Hepatocyte (in vitro differentiated cells): Measurements from ENCODE around the gene LRRC4C. TPM values are rescaled to one million over a fixed set of nuclear protein-coding genes. Genes with fewer than 3 reads are reported as not detected.

Experiments
- DNase-seq: peaks from one replicate; pipeline ENCODE4 v3.0.0-alpha.2; 2016; ENCODE audit warnings: low spot score
- H2AFZ ChIP-seq: fragments of 200-600 bp; sonication (generic); 2 replicates; pipeline ENCODE4 v1.6.0; 2016; ENCODE audit warnings: antibody characterized with exemption, mild to moderate bottlenecking
- H3K27ac ChIP-seq: fragments of 200-600 bp; sonication (generic); 2 replicates; pipeline ENCODE4 v1.5.1; 2016; ENCODE audit warnings: mild to moderate bottlenecking
- H3K27me3 ChIP-seq: fragments of 200-600 bp; sonication (generic); 2 replicates; pipeline ENCODE4 v1.6.1; 2016
- H3K36me3 ChIP-seq: fragments of 200-600 bp; sonication (generic); replicated peaks from 2 replicates; pipeline ENCODE4 v1.5.1; 2016; ENCODE audit warnings: low read depth; ENCODE audit not compliant: insufficient read depth
- H3K4me1 ChIP-seq: fragments of 200-600 bp; sonication (generic); 2 replicates; pipeline ENCODE4 v1.5.1; 2016; ENCODE audit warnings: mild to moderate bottlenecking, moderate library complexity; ENCODE audit not compliant: insufficient read depth
- H3K4me2 ChIP-seq: fragments of 200-600 bp; sonication (generic); 2 replicates; pipeline ENCODE4 v1.6.0; 2016
- H3K4me3 ChIP-seq: fragments of 200-600 bp; sonication (generic); 2 replicates; pipeline ENCODE4 v1.5.1; 2016; ENCODE audit warnings: mild to moderate bottlenecking
- H3K79me2 ChIP-seq: fragments of 200-600 bp; sonication (generic); 2 replicates; pipeline ENCODE4 v1.6.0; 2017; ENCODE audit warnings: mild to moderate bottlenecking
- H3K9me2 ChIP-seq: fragments of 200-600 bp; sonication (generic); replicated peaks from 2 replicates; pipeline ENCODE4 v1.6.0; 2017; ENCODE audit warnings: mild to moderate bottlenecking; ENCODE audit not compliant: insufficient read depth
- H3K9me3 ChIP-seq: fragments of 200-600 bp; sonication (generic); 2 replicates; pipeline ENCODE4 v1.5.1; 2016; ENCODE audit warnings: low read depth, mild to moderate bottlenecking
- H4K20me1 ChIP-seq: fragments of 200-600 bp; sonication (generic); 2 replicates; pipeline ENCODE4 v1.6.0; 2016; ENCODE audit warnings: mild to moderate bottlenecking; ENCODE audit not compliant: insufficient read depth, poor library complexity, severe bottlenecking
- EZH2 ChIP-seq: fragments of 200-600 bp; sonication (generic); IDR thresholded peaks from 2 replicates; pipeline ENCODE4 v1.6.1; 2016; ENCODE audit warnings: antibody characterized with exemption, mild to moderate bottlenecking, borderline replicate concordance
- EZH2phosphoT487 ChIP-seq: fragments of 200-600 bp; sonication (generic); IDR thresholded peaks from one replicate; pipeline ENCODE4 v1.6.1; 2018; ENCODE audit warnings: antibody characterized with exemption, mild to moderate bottlenecking, low read depth, moderate library complexity; ENCODE audit not compliant: unreplicated experiment, severe bottlenecking
- WGBS: methylation state at CpG from one replicate; pipeline ENCODE4 v1.1.6; 2016; ENCODE audit warnings: low lambda C conversion rate; ENCODE audit errors: missing lambda C conversion rate; 5-methylcytosine and 5-hydroxymethylcytosine counted together
- polyA plus RNA-seq: library from polyadenylated mRNA; unstranded; fragments of >200 nt; fragmentation: Nextera tagmentation; extraction: Ambion mirVana; gene quantifications from 2 replicates; pipeline ENCODE4 v1.2.1, GENCODE V29; 2016
- total RNA-seq: library from RNA; depleted of rRNA; stranded (reverse); fragments of >200 nt; gene quantifications from 2 replicates; pipeline ENCODE4 v1.2.3, GENCODE V29; 2014
- TF ChIP-seq, protein P1 (sequence below): fragments of 200-600 bp; sonication (generic); IDR thresholded peaks from 2 replicates; pipeline ENCODE4 v1.5.1; 2016; ENCODE audit warnings: antibody characterized with exemption, mild to moderate bottlenecking; ENCODE audit not compliant: poor library complexity

Gene LRRC4C
- total and polyA plus RNA-seq, 2 experiments from 2014 or later: 1.1 to 3.1 TPM

DNA sequence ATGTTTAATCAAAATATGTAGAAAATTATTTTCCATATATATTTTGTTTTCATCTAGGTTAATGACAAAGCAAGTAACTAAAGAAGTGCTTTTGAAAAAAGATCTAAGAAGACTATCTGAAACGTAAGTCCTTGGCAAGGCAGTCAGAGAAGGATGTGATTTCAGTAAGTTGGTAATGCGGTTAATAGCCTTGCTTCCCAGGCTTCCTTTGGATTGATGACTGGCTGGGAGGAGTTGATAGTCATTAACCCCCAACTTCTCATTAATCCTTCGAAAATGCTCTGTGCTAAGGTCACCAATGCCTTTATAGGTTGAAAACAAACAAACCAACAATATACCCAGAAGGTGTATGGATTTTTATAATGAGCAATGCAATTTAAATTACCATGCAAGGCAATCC lies 1326.5 kb downstream of the LRRC4C start:
- H2AFZ ChIP-seq: no peak overlapping the region
- no peaks in the 10 kb centered on the region for H4K20me1 ChIP-seq
- no peaks in the 10 kb centered on the region for H3K36me3 ChIP-seq
- H3K4me3 ChIP-seq: no peak overlapping the region
- no peaks in the 10 kb centered on the region for H3K79me2 ChIP-seq
- DNase-seq: no peak
- H3K27ac ChIP-seq: no peak overlapping the region
- WGBS: 66% methylated on average over 3 of the region's 3 CpGs
- no peaks in the 10 kb centered on the region for H3K4me1 ChIP-seq
- H3K4me2 ChIP-seq: no peak overlapping the region
- no peaks in the 10 kb centered on the region for H3K9me3 ChIP-seq
- TF ChIP-seq EZH2 (no peak), EZH2phosphoT487 (no peak)
- TF ChIP-seq, protein P1, sequence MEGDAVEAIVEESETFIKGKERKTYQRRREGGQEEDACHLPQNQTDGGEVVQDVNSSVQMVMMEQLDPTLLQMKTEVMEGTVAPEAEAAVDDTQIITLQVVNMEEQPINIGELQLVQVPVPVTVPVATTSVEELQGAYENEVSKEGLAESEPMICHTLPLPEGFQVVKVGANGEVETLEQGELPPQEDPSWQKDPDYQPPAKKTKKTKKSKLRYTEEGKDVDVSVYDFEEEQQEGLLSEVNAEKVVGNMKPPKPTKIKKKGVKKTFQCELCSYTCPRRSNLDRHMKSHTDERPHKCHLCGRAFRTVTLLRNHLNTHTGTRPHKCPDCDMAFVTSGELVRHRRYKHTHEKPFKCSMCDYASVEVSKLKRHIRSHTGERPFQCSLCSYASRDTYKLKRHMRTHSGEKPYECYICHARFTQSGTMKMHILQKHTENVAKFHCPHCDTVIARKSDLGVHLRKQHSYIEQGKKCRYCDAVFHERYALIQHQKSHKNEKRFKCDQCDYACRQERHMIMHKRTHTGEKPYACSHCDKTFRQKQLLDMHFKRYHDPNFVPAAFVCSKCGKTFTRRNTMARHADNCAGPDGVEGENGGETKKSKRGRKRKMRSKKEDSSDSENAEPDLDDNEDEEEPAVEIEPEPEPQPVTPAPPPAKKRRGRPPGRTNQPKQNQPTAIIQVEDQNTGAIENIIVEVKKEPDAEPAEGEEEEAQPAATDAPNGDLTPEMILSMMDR: no peak
- no peaks in the 10 kb centered on the region for H3K9me2 ChIP-seq
- H3K27me3 ChIP-seq: no peaks in the 10 kb centered on the region

DNA sequence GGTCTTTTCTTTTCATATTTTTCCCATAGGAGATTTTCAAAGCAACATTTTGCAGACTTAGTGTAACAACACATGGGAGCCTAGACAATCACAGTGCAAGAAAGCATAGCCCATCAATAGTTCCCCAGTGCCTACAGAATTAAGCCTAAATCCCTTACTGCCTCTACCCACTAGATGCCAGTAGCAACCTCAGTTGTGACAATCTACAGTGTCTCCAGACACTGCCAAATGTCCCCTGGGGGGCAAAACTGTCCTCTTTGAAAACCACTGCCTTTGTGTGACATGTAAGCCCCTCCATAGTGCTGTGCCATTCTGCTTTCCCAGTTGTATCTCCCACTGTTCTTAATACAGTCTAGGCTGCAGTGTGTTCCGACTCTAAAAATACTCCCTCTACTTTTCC lies 1329.0 kb downstream of the LRRC4C start:
- no peak overlapping the region for H3K27ac ChIP-seq
- no peaks in the 10 kb centered on the region for H4K20me1 ChIP-seq
- no peaks in the 10 kb centered on the region for H3K36me3 ChIP-seq
- TF ChIP-seq EZH2 (no peak), EZH2phosphoT487 (no peak)
- TF ChIP-seq, protein P1: peak; percentile 42
- H2AFZ ChIP-seq: no peak overlapping the region
- H3K4me2 ChIP-seq: no peak overlapping the region
- no peaks in the 10 kb centered on the region for H3K79me2 ChIP-seq
- no peaks in the 10 kb centered on the region for H3K27me3 ChIP-seq
- no peaks in the 10 kb centered on the region for H3K4me1 ChIP-seq
- no peaks in the 10 kb centered on the region for H3K9me3 ChIP-seq
- WGBS: 87% methylated on average over 1 of the region's 1 CpG
- no peak overlapping the region for H3K4me3 ChIP-seq
- peak; percentile 17 for DNase-seq
- H3K9me2 ChIP-seq: no peaks in the 10 kb centered on the region

DNA sequence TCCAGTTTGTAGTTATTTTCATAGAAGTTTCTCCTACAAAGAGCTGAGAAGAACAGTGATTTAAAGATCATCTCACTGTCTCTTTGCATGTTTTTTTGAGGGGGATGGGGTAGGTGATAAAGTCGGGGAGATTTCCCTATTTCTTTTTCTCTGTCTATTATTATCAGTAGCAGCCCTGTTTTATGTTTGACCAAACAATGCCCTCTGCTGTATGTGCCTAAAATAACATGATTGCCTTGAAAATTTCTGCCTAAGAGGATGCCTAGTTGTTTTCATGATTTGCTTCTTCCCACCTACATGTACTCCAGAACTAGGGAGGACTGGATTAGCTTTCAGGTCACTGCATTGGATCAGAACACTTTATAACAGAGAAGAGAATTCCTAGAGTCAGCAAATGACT lies 1330.2 kb downstream of the LRRC4C start:
- no peak overlapping the region for H3K4me2 ChIP-seq
- no peaks in the 10 kb centered on the region for H3K9me2 ChIP-seq
- no peaks in the 10 kb centered on the region for H3K79me2 ChIP-seq
- H3K4me3 ChIP-seq: no peak overlapping the region
- H3K36me3 ChIP-seq: no peaks in the 10 kb centered on the region
- no peaks in the 10 kb centered on the region for H4K20me1 ChIP-seq
- no peak for TF ChIP-seq EZH2
- TF ChIP-seq EZH2phosphoT487: no peak
- TF ChIP-seq, protein P1: peak; percentile 67
- H3K27ac ChIP-seq: no peak overlapping the region
- DNase-seq: peak; percentile 40
- H3K9me3 ChIP-seq: no peaks in the 10 kb centered on the region
- H3K27me3 ChIP-seq: no peaks in the 10 kb centered on the region
- no peak overlapping the region for H2AFZ ChIP-seq
- WGBS: 9% methylated on average over 1 of the region's 1 CpG
- no peaks in the 10 kb centered on the region for H3K4me1 ChIP-seq

DNA sequence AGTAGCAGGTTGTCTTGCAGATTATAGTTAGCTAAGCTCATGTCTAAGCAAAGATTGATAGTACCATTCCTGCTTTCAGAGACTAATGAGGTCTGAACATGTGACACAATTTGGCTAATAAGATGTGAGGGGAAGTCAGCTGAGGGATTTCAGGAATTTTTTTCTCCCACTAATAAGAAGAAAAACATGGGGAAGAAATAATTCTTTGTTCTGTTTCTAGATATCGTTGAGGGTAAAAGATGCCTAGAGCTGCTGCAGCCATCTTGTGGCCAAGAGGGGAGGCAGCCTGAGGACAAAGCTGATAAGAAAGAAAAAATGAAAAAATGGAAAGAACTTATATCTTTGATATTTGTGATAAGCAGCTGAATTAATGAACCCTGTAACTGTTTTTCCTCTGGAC lies 1334.4 kb downstream of the LRRC4C start:
- DNase-seq: peak; percentile 44
- 27% methylated on average over 1 of the region's 1 CpG for WGBS
- H3K27me3 ChIP-seq: no peaks in the 10 kb centered on the region

More for the DNA sequence above, 1334.4 kb downstream of the LRRC4C start:
- Histone ChIP-seq H3K4me1 (no peaks in the 10 kb centered on the region), H3K9me3 (peaks cover 10% of the 10 kb centered on the region), H3K79me2 (no peaks in the 10 kb centered on the region), H2AFZ (no peak overlapping the region), H3K4me2 (no peak overlapping the region), H3K9me2 (no peaks in the 10 kb centered on the region), H3K4me3 (no peak overlapping the region), H4K20me1 (no peaks in the 10 kb centered on the region), H3K36me3 (no peaks in the 10 kb centered on the region), H3K27ac (no peak overlapping the region)
- TF ChIP-seq EZH2phosphoT487 (no peak), EZH2 (no peak)
- TF ChIP-seq, protein P1: peak; percentile 56
